Measurements from ENCODE around the gene DNAAF5. TPM values are rescaled to one million over a fixed set of nuclear protein-coding genes. Genes with fewer than 3 reads are reported as not detected.

DNAAF5 gene
- polyA plus RNA-seq (2013): 13.5 and 13.7 TPM in 2 replicates

DNA sequence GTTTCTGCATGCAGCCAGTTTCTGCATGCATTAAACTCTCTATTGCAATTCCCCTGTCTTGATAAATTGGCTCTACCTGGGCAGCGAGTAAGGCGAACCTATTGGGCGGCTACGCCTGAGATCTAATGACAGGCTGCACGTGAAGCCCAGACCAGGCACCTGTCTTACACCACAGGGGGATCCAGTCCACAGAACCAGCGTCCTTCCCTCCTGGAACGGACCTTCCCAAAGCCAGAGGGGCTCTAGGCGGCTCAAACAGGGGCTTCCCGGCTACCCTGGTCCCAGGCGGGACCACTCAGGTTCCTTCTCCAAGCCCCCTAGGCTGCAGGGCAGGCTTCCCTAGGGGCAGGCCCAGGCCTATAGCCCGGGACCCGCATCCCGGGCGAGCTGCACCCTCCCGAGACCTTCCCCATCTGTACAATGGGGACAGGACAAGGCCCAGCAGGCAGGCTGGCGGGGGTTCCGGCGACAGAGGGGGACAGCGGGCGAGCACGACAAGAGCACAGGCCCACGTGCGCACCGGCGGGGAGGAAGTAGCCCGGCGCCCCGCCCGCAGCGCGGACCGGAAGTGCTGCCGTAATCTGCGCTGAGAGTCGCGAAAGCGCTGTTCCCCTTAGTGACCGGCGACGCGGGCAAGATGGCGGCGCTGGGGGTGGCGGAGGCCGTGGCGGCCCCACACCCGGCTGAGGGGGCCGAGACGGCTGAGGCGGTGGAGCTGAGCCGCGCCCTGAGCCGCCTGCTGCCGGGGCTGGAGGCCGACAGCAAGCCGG, at the start of gene DNAAF5:
Gene DNAAF5 (plus strand): TSS at position 616 of the 770 bp plus-strand sequence. CDS start 22 bp downstream, at position 638.
- no CpG with 5 or more reads among the region's 56 CpGs for WGBS (ENCODE audit: extremely low coverage, insufficient coverage, insufficient read length)

DNA sequence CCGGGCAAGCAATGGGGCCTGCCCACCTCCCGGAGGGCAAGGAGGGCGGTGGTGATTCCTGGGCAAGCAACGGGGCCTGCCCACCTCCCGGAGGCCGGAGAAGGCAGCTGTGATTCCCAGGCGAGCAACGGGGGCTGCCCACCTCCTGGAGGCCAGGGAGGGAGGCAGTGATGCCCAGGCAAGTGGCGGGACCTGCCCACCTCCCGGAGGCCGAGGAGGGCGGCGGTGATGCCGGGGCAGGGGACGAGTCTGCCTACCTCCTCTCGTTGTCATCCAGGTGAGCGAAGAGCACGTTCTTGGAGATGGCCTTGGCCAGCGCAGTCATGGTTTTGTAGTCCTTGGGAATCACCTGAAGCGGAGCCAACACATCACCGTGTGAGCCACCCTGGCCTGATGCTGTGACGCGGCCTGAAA, 49.5 kb upstream of the DNAAF5 start:
- H3K36me3 ChIP-seq (ENCODE audit: control insufficient read depth in 1 of 2, insufficient read depth in 2 of 2, low read length in 2 of 2): no peaks in the 10 kb centered on the region
- no peak overlapping the region for H3K14ac ChIP-seq (ENCODE audit: low read length)
- no peak overlapping the region for H3K4me2 ChIP-seq (ENCODE audit: low read length)
- no peak overlapping the region for H2BK120ac ChIP-seq (ENCODE audit: insufficient read depth, low read length, poor library complexity)
- H3K9ac ChIP-seq (ENCODE audit: low read length): no peak overlapping the region
- H3K4me3 ChIP-seq (ENCODE audit: low read depth, low read length): no peak overlapping the region
- no peak overlapping the region for H3K27ac ChIP-seq (ENCODE audit: low read depth, low read length)
- H3K79me1 ChIP-seq (ENCODE audit: low read length): no peaks in the 10 kb centered on the region
- no CpG with 5 or more reads among the region's 23 CpGs for WGBS (ENCODE audit: extremely low coverage, insufficient coverage, insufficient read length)
- no peak overlapping the region for H2AFZ ChIP-seq (ENCODE audit: insufficient read depth, low read length, poor library complexity)
- H2AK5ac ChIP-seq (ENCODE audit: low read length): no peak overlapping the region
- H3K27me3 ChIP-seq (ENCODE audit: insufficient read depth, low read length): no peaks in the 10 kb centered on the region
- no peak overlapping the region for H4K91ac ChIP-seq (ENCODE audit: low read depth, low read length)
- H2BK12ac ChIP-seq (ENCODE audit: low read length): no peak overlapping the region
- H2BK5ac ChIP-seq (ENCODE audit: low read depth, low read length, poor library complexity): no peak overlapping the region
- DNase-seq: no peak
- H4K8ac ChIP-seq (ENCODE audit: low read depth, low read length): no peak overlapping the region
- H3K4me1 ChIP-seq (ENCODE audit: control insufficient read depth in 1 of 2, insufficient read depth in 2 of 2, low read length in 2 of 2): no peaks in the 10 kb centered on the region
- no peak overlapping the region for H3K4ac ChIP-seq (ENCODE audit: low read depth, low read length)
- H3K23ac ChIP-seq (ENCODE audit: low read length): no peak overlapping the region
- no peaks in the 10 kb centered on the region for H3K79me2 ChIP-seq (ENCODE audit: control insufficient read depth, insufficient read depth, low read length, poor library complexity)
- H4K12ac ChIP-seq (ENCODE audit: low read depth, low read length): no peak overlapping the region
- peaks cover 16% of the 10 kb centered on the region for H3K9me3 ChIP-seq (ENCODE audit: insufficient read depth, low read depth, low read length)
- H3K18ac ChIP-seq (ENCODE audit: low read length): no peak overlapping the region

More for the DNA sequence above, at the start of gene DNAAF5:
- Histone ChIP-seq H3K4ac (ENCODE audit: low read depth, low read length) (peak within 1 kb of the TSS; percentile 61), H2AK5ac (ENCODE audit: low read length) (peak within 1 kb of the TSS; percentile 6), H2AFZ (ENCODE audit: insufficient read depth, low read length, poor library complexity) (peak within 1 kb of the TSS; percentile 90), H3K27me3 (ENCODE audit: insufficient read depth, low read length) (no peaks in the 10 kb centered on the region), H3K79me2 (ENCODE audit: control insufficient read depth, insufficient read depth, low read length, poor library complexity) (peaks cover 4% of the 10 kb centered on the region), H3K4me1 (ENCODE audit: control insufficient read depth in 1 of 2, insufficient read depth in 2 of 2, low read length in 2 of 2) (peaks cover 3 to 12% of the 10 kb centered on the region in 2 experiments), H3K36me3 (ENCODE audit: control insufficient read depth in 1 of 2, insufficient read depth in 2 of 2, low read length in 2 of 2) (peaks cover 15 to 16% of the 10 kb centered on the region in 2 experiments), H2BK12ac (ENCODE audit: low read length) (no peak within 1 kb of the TSS), H4K12ac (ENCODE audit: low read depth, low read length) (peak within 1 kb of the TSS; percentile 50), H3K9ac (ENCODE audit: low read length) (peak within 1 kb of the TSS; percentile 92), H4K8ac (ENCODE audit: low read depth, low read length) (peak within 1 kb of the TSS; percentile 95), H3K9me3 (ENCODE audit: insufficient read depth, low read depth, low read length) (peaks cover 4% of the 10 kb centered on the region), H4K91ac (ENCODE audit: low read depth, low read length) (peak within 1 kb of the TSS; percentile 76), H3K14ac (ENCODE audit: low read length) (peak within 1 kb of the TSS; percentile 68), H3K27ac (ENCODE audit: low read depth, low read length) (no peak within 1 kb of the TSS), H3K23ac (ENCODE audit: low read length) (no peak within 1 kb of the TSS), H3K79me1 (ENCODE audit: low read length) (peaks cover 2% of the 10 kb centered on the region), H2BK5ac (ENCODE audit: low read depth, low read length, poor library complexity) (no peak within 1 kb of the TSS), H3K18ac (ENCODE audit: low read length) (peak within 1 kb of the TSS; percentile 91), H3K4me3 (ENCODE audit: low read depth, low read length) (peak within 1 kb of the TSS; percentile 97), H2BK120ac (ENCODE audit: insufficient read depth, low read length, poor library complexity) (no peak within 1 kb of the TSS), H3K4me2 (ENCODE audit: low read length) (peak within 1 kb of the TSS; percentile 81)
- peak; percentile 81 to 91 for DNase-seq

DNA sequence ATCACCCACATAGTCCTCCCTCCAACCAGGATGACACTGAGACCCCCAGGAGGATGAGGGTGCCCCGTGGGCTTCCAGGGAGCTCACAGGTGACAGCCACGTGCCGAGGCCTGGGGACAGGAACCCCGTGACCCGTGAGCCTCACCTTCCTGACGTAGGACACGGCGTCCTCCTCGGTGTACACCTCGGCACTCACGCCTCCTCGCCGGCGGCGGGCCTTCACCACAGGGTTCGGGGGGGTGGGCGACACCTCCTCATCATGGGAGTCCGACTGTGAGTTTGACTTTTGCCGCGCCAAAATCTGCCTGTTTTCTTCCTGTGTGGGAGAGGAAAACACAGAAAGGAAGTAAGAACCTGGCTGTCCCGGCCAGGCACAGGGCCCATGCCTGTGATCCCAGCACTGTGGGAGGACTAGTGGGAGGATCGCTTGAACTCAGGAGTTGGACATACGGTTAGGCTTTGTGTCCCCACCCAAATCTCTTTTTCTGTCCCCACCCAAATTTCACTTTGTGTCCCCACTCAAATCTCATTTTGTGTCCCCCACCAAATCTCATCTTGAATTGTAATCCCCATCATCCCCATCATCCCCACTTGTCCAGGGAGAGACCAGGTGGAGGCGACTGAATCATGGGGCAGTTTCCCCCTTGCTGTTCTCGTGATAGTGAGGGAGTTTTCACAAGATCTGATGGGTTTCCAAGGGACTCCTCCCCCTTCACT, 45.9 kb upstream of the DNAAF5 start:
- Histone ChIP-seq H3K9ac (ENCODE audit: low read length) (no peak overlapping the region), H2AK5ac (ENCODE audit: low read length) (no peak overlapping the region), H3K4ac (ENCODE audit: low read depth, low read length) (no peak overlapping the region), H4K8ac (ENCODE audit: low read depth, low read length) (no peak overlapping the region), H2AFZ (ENCODE audit: insufficient read depth, low read length, poor library complexity) (no peak overlapping the region), H2BK120ac (ENCODE audit: insufficient read depth, low read length, poor library complexity) (no peak overlapping the region), H2BK12ac (ENCODE audit: low read length) (no peak overlapping the region), H3K4me3 (ENCODE audit: low read depth, low read length) (no peak overlapping the region), H3K18ac (ENCODE audit: low read length) (no peak overlapping the region), H3K27me3 (ENCODE audit: insufficient read depth, low read length) (no peaks in the 10 kb centered on the region), H3K4me2 (ENCODE audit: low read length) (no peak overlapping the region), H4K91ac (ENCODE audit: low read depth, low read length) (no peak overlapping the region), H3K23ac (ENCODE audit: low read length) (no peak overlapping the region), H3K79me2 (ENCODE audit: control insufficient read depth, insufficient read depth, low read length, poor library complexity) (no peaks in the 10 kb centered on the region), H3K27ac (ENCODE audit: low read depth, low read length) (no peak overlapping the region), H3K36me3 (ENCODE audit: control insufficient read depth in 1 of 2, insufficient read depth in 2 of 2, low read length in 2 of 2) (no peaks in the 10 kb centered on the region), H4K12ac (ENCODE audit: low read depth, low read length) (no peak overlapping the region), H3K79me1 (ENCODE audit: low read length) (no peaks in the 10 kb centered on the region), H3K9me3 (ENCODE audit: insufficient read depth, low read depth, low read length) (peaks cover 17% of the 10 kb centered on the region), H2BK5ac (ENCODE audit: low read depth, low read length, poor library complexity) (no peak overlapping the region), H3K14ac (ENCODE audit: low read length) (no peak overlapping the region), H3K4me1 (ENCODE audit: control insufficient read depth in 1 of 2, insufficient read depth in 2 of 2, low read length in 2 of 2) (no peaks in the 10 kb centered on the region)
- DNase-seq: no peak
- no CpG with 5 or more reads among the region's 25 CpGs for WGBS (ENCODE audit: extremely low coverage, insufficient coverage, insufficient read length)

DNA sequence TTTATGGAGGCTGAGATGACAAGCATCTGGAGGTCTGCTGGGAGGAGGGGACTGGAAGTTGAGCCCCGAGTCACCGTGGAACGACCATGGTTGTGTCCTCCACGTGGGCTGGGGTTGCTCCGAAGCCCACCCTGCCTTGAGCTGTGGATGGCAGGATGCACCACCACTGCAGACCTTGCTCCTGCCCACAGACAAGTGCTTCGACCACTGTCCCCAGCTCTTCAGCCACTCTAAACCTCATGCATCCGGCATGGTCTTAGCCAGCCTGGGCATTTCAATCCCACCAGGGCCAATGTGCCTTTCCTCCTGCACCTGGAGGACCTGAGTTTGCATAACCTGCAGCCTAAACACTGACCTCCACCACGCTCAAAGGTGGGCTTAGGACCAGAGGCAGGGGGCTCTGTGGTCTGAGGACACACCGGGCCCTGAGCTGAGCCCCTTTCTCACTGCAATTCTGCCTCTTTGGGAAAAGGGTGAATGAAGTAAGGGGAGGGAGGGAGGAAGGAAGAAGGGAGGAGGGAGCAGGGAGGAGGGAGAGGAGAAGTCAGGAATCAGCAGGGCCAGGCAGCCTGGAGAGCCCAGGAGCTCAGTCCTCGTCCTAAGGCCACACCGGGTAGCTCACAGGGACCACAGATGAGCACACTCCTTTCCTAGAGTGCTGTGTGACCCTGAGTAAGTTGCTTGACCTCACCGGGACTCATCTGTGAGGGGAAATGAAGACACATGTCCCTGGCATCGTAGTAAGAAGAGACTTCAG, 44.8 kb upstream of the DNAAF5 start:
- no peak overlapping the region for H2AK5ac ChIP-seq (ENCODE audit: low read length)
- no peak overlapping the region for H3K4me2 ChIP-seq (ENCODE audit: low read length)
- no peak overlapping the region for H3K4me3 ChIP-seq (ENCODE audit: low read depth, low read length)
- WGBS (ENCODE audit: extremely low coverage, insufficient coverage, insufficient read length): no CpG with 5 or more reads among the region's 13 CpGs
- H3K27ac ChIP-seq (ENCODE audit: low read depth, low read length): no peak overlapping the region
- H2BK120ac ChIP-seq (ENCODE audit: insufficient read depth, low read length, poor library complexity): no peak overlapping the region
- H4K8ac ChIP-seq (ENCODE audit: low read depth, low read length): no peak overlapping the region
- no peaks in the 10 kb centered on the region for H3K79me2 ChIP-seq (ENCODE audit: control insufficient read depth, insufficient read depth, low read length, poor library complexity)
- no peak overlapping the region for H2BK12ac ChIP-seq (ENCODE audit: low read length)
- no peak overlapping the region for H3K4ac ChIP-seq (ENCODE audit: low read depth, low read length)
- H2AFZ ChIP-seq (ENCODE audit: insufficient read depth, low read length, poor library complexity): no peak overlapping the region
- DNase-seq: no peak
- peaks cover 17% of the 10 kb centered on the region for H3K9me3 ChIP-seq (ENCODE audit: insufficient read depth, low read depth, low read length)
- no peak overlapping the region for H3K9ac ChIP-seq (ENCODE audit: low read length)
- H3K23ac ChIP-seq (ENCODE audit: low read length): no peak overlapping the region
- no peak overlapping the region for H2BK5ac ChIP-seq (ENCODE audit: low read depth, low read length, poor library complexity)
- H3K18ac ChIP-seq (ENCODE audit: low read length): no peak overlapping the region
- H4K91ac ChIP-seq (ENCODE audit: low read depth, low read length): no peak overlapping the region
- no peaks in the 10 kb centered on the region for H3K4me1 ChIP-seq (ENCODE audit: control insufficient read depth in 1 of 2, insufficient read depth in 2 of 2, low read length in 2 of 2)
- no peak overlapping the region for H4K12ac ChIP-seq (ENCODE audit: low read depth, low read length)
- no peaks in the 10 kb centered on the region for H3K79me1 ChIP-seq (ENCODE audit: low read length)
- no peaks in the 10 kb centered on the region for H3K36me3 ChIP-seq (ENCODE audit: control insufficient read depth in 1 of 2, insufficient read depth in 2 of 2, low read length in 2 of 2)
- no peaks in the 10 kb centered on the region for H3K27me3 ChIP-seq (ENCODE audit: insufficient read depth, low read length)
- no peak overlapping the region for H3K14ac ChIP-seq (ENCODE audit: low read length)
